Activated naive CD8-positive, alpha-beta T cell treated with anti-CD3 and anti-CD28 coated beads, Interleukin-2, amount 50 U/mL, for 24 hours (primary cell): ENCODE data around the gene ZFP36L1.
A peak's percentile ranks its signal among the peaks of the same experiment; 100 is the strongest.

Experiments
- ATAC-seq: fragments of 150-1000 bp; cut with Tn5 transposase; one replicate; pipeline ENCODE4 v1.10.0; 2021
- DNase-seq: peaks from one replicate; pipeline ENCODE4 v3.0.0; 2021
- H3K27ac Mint-ChIP-seq: one replicate; pipeline ENCODE4 v1.8.0; 2021; ENCODE audit warnings: mild to moderate bottlenecking, mixed read lengths
- H3K27me3 Mint-ChIP-seq: one replicate; pipeline ENCODE4 v1.8.0; 2021; ENCODE audit warnings: mixed read lengths
- H3K36me3 Mint-ChIP-seq: one replicate; pipeline ENCODE4 v1.8.0; 2021; ENCODE audit warnings: low read depth, mixed read lengths
- H3K4me1 Mint-ChIP-seq: one replicate; pipeline ENCODE4 v1.8.0; 2021; ENCODE audit warnings: mixed read lengths
- H3K4me3 Mint-ChIP-seq: one replicate; pipeline ENCODE4 v1.8.0; 2021; ENCODE audit warnings: mild to moderate bottlenecking, moderate library complexity, mixed read lengths
- H3K9me3 Mint-ChIP-seq: one replicate; pipeline ENCODE4 v1.8.0; 2021; ENCODE audit warnings: mixed read lengths

Gene ZFP36L1

DNA sequence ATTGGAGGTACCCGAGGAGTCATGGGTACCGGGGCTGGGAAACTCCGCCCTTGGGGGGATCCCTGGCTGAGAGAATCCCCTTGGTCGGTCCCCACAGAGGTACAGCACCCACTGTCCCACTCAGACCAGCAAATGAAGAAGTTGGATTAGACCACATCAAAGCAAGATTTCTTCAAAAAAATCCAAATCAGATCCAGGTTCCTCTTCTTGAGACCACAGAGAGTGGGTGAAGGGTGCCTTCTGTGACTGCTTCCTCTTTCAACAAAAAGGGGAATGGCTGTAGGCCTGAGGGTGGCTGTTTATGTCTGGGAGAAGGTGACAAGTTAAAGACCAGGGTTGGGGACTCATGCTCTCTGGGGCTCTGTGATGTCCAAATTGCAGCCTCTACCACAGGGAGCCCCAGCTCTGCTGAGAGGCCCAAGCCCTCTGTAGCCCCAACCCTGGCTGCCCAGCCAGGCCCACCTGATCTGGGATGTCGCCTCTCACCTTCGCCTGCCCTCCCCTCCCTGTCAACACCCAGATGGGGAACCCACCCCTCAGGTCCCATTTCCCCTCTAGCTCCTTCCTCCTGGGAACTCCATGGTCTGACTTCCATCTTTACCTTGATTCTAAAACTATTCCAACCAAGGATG, 50.9 kb downstream of the ZFP36L1 start:
- Mint-ChIP-seq H3K4me1 (peaks cover 34% of the 10 kb centered on the region), H3K27ac (no peak overlapping the region), H3K27me3 (no peaks in the 10 kb centered on the region), H3K36me3 (peaks cover 4% of the 10 kb centered on the region), H3K9me3 (peaks cover 11% of the 10 kb centered on the region), H3K4me3 (no peak overlapping the region)
- ATAC-seq (peak; percentile 62), DNase-seq (no peak)

DNA sequence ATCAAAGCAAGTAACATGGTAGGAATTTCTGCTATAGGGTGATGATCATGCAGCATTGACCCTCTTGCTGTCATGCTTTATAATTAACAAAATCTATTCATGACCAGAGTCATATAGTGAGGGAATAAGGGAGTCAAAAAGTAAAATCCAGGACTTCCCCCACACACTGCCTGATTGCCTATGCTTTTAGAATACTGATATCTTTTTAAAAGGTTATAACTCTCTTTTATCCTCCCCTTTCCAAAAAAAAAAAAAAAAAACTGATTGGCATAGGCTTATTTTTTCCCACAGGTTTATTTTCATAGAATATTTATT, 51.4 kb downstream of the ZFP36L1 start:
- ATAC-seq = no peak
- Mint-ChIP-seq H3K27ac (peak overlapping the region; percentile 61), H3K4me1 (peaks cover 38% of the 10 kb centered on the region), H3K27me3 (no peaks in the 10 kb centered on the region), H3K36me3 (peaks cover 4% of the 10 kb centered on the region), H3K4me3 (no peak overlapping the region), H3K9me3 (peaks cover 11% of the 10 kb centered on the region)
- no peak for DNase-seq

DNA sequence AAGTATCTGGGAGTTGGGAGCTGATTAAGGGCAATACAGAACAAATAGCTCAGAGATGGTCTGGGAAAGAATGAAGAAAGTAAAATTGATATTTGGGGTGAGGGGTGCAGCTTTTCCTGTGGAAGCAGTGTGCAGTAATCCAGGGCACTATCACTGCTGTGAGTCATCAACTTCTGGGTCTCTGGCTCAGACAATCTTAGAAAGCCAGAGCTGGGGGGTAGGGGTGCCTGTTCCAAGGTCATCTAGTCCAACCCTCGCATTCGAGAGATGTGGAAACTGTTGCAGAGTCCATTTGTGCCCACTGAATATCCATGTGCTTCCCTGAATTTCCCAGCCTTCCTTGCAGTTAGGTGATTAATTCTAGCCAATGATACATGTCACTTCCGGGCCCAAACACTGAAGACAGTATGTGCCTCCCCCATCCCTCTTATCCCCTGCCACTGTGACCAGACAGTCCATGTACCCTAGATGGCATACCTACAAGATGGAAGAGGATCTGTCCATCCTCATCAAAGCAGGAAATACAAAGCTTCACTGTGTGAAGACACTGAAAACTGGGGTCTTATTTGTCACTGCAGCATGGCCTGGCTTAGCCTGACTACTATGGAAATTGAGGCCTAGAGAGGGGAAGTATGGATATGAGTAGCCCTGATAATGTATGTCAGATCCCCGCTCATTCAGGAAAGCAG, 51.9 kb downstream of the ZFP36L1 start:
- ATAC-seq (no peak), DNase-seq (no peak)
- Mint-ChIP-seq H3K9me3 (peaks cover 11% of the 10 kb centered on the region), H3K4me3 (no peak overlapping the region), H3K27me3 (no peaks in the 10 kb centered on the region), H3K36me3 (peaks cover 4% of the 10 kb centered on the region), H3K27ac (peak overlapping the region; percentile 61), H3K4me1 (peaks cover 42% of the 10 kb centered on the region)

DNA sequence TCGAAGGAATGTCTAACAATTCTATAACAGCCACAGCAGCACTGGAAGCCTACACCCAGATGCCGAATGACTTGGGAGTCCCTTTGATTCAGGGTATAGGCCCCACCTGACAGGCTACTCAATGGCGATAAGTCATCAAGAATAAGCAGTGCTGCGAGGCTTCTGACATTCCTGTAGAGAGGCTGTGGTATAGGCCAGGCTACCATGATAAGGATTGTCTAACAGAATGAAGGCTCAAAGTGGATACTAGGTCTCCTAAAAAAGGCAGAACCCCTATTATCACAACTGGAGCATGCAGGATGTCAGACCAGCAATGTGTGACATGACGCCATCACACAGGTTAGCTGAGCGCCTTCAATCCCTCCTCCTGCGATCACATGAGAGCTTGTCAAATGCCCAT, 53.2 kb downstream of the ZFP36L1 start:
- peaks cover 11% of the 10 kb centered on the region for H3K9me3 Mint-ChIP-seq
- ATAC-seq (no peak), DNase-seq (no peak)
- no peak overlapping the region for H3K4me3 Mint-ChIP-seq
- H3K27me3 Mint-ChIP-seq = no peaks in the 10 kb centered on the region
- peaks cover 4% of the 10 kb centered on the region for H3K36me3 Mint-ChIP-seq
- peaks cover 52% of the 10 kb centered on the region for H3K4me1 Mint-ChIP-seq
- no peak overlapping the region for H3K27ac Mint-ChIP-seq

DNA sequence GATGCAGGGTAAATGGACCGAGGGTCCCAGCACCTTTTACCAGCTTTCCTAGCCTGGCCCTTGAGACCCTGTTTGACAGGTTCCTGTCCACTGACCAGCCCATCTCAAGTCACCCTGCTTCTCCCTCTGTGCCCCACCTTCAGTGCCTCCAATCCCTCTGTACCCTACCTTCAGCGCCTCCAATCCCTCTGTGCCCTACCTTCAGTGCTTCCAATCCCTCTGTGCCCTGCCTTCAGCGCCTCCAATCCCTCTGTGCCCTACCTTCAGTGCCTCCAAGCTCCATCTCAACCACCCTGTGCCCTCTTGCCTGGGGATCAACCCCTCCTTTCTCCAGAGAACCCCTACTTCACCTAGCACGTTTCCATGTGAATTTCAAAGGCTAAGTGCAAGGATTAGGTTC, 54.3 kb downstream of the ZFP36L1 start:
- no peak for ATAC-seq
- H3K27me3 Mint-ChIP-seq = no peaks in the 10 kb centered on the region
- H3K27ac Mint-ChIP-seq = no peak overlapping the region
- peaks cover 4% of the 10 kb centered on the region for H3K36me3 Mint-ChIP-seq
- no peak overlapping the region for H3K4me3 Mint-ChIP-seq
- H3K9me3 Mint-ChIP-seq = peaks cover 11% of the 10 kb centered on the region
- H3K4me1 Mint-ChIP-seq = peaks cover 63% of the 10 kb centered on the region
- no peak for DNase-seq
